ENCODE measurements around the gene INPP4B. TPM values are rescaled to one million over a fixed set of nuclear protein-coding genes. Genes with fewer than 3 reads are reported as not detected.
A peak's percentile ranks its signal among the peaks of the same experiment; 100 is the strongest.

The INPP4B gene
- total RNA-seq, 1 donor from 2014 or later: 16.8 TPM

GRCh38 chr4:142354041-142354440, 492.1 kb downstream of the INPP4B start:
- intact Hi-C loops (cut with micrococcal nuclease): loop anchor here (2.0 to 5.0 kb wide), 2 partner anchors 463 to 493 kb away; partner anchors contain the start of gene INPP4B
- Mint-ChIP-seq H3K4me1 (ENCODE audit: low read depth) (peaks cover 79% of the 10 kb centered on the region), H3K4me3 (peak overlapping the region; percentile 41), H3K36me3 (ENCODE audit: low read depth) (peaks cover 4% of the 10 kb centered on the region), H3K9me3 (no peaks in the 10 kb centered on the region), H3K27ac (peak overlapping the region; percentile 80), H3K27me3 (ENCODE audit: insufficient read depth) (no peaks in the 10 kb centered on the region)
- no peak for DNase-seq (ENCODE audit: low spot score)

GRCh38 chr4:142353149-142353738, 492.9 kb downstream of the INPP4B start:
- H3K27me3 Mint-ChIP-seq (ENCODE audit: insufficient read depth): no peaks in the 10 kb centered on the region
- no peak overlapping the region for H3K27ac Mint-ChIP-seq
- intact Hi-C loops (cut with micrococcal nuclease): loop anchor here (1.0 to 5.0 kb wide), 8 partner anchors 24 to 464 kb away; no protein-coding TSS in a partner anchor
- H3K36me3 Mint-ChIP-seq (ENCODE audit: low read depth): peaks cover 4% of the 10 kb centered on the region
- no peaks in the 10 kb centered on the region for H3K9me3 Mint-ChIP-seq
- no peak for DNase-seq (ENCODE audit: low spot score)
- H3K4me3 Mint-ChIP-seq: peak overlapping the region; percentile 42
- H3K4me1 Mint-ChIP-seq (ENCODE audit: low read depth): peaks cover 78% of the 10 kb centered on the region

GRCh38 chr4:142352712-142353111, 493.4 kb downstream of the INPP4B start:
- no peak for DNase-seq (ENCODE audit: low spot score)
- Mint-ChIP-seq H3K27ac (no peak overlapping the region), H3K4me1 (ENCODE audit: low read depth) (peaks cover 81% of the 10 kb centered on the region), H3K9me3 (no peaks in the 10 kb centered on the region), H3K36me3 (ENCODE audit: low read depth) (peaks cover 4% of the 10 kb centered on the region), H3K4me3 (peak overlapping the region; percentile 42), H3K27me3 (ENCODE audit: insufficient read depth) (no peaks in the 10 kb centered on the region)
- intact Hi-C loops (cut with micrococcal nuclease): loop anchor here (1.0 to 5.0 kb wide), 8 partner anchors 25 to 465 kb away; no protein-coding TSS in a partner anchor

GRCh38 chr4:142351958-142352357, 494.1 kb downstream of the INPP4B start:
- H3K36me3 Mint-ChIP-seq (ENCODE audit: low read depth): peaks cover 4% of the 10 kb centered on the region
- peak overlapping the region; percentile 67 for H3K4me3 Mint-ChIP-seq
- H3K9me3 Mint-ChIP-seq: no peaks in the 10 kb centered on the region
- intact Hi-C loops (cut with micrococcal nuclease): loop anchor here (2.0 to 5.0 kb wide), 2 partner anchors 225 to 465 kb away; no protein-coding TSS in a partner anchor
- peaks cover 86% of the 10 kb centered on the region for H3K4me1 Mint-ChIP-seq (ENCODE audit: low read depth)
- no peaks in the 10 kb centered on the region for H3K27me3 Mint-ChIP-seq (ENCODE audit: insufficient read depth)
- peak overlapping the region; percentile 54 for H3K27ac Mint-ChIP-seq
- no peak for DNase-seq (ENCODE audit: low spot score)

GRCh38 chr4:142350871-142351270, 495.2 kb downstream of the INPP4B start:
- Mint-ChIP-seq H3K27ac (no peak overlapping the region), H3K4me3 (no peak overlapping the region), H3K4me1 (ENCODE audit: low read depth) (peaks cover 85% of the 10 kb centered on the region), H3K9me3 (no peaks in the 10 kb centered on the region), H3K36me3 (ENCODE audit: low read depth) (peaks cover 4% of the 10 kb centered on the region), H3K27me3 (ENCODE audit: insufficient read depth) (no peaks in the 10 kb centered on the region)
- intact Hi-C loops (cut with micrococcal nuclease): loop anchor here (5.0 kb wide), 1 partner anchor 466 kb away; no protein-coding TSS in a partner anchor
- no peak for DNase-seq (ENCODE audit: low spot score)

- DNase-seq (ENCODE audit: low spot score): no peak
- peaks cover 2% of the 10 kb centered on the region for H3K36me3 Mint-ChIP-seq (ENCODE audit: low read depth)
- no peak overlapping the region for H3K27ac Mint-ChIP-seq
- H3K9me3 Mint-ChIP-seq: no peaks in the 10 kb centered on the region
- intact Hi-C loops (cut with micrococcal nuclease): no loop called here
- H3K4me1 Mint-ChIP-seq (ENCODE audit: low read depth): peaks cover 70% of the 10 kb centered on the region
- no peak overlapping the region for H3K4me3 Mint-ChIP-seq
- H3K27me3 Mint-ChIP-seq (ENCODE audit: insufficient read depth): no peaks in the 10 kb centered on the region
Observed at GRCh38 chr4:142348613-142349021, 497.5 kb downstream of the INPP4B start.

- no peaks in the 10 kb centered on the region for H3K9me3 Mint-ChIP-seq
- H3K4me1 Mint-ChIP-seq (ENCODE audit: low read depth): peaks cover 56% of the 10 kb centered on the region
- no peak overlapping the region for H3K27ac Mint-ChIP-seq
- no peaks in the 10 kb centered on the region for H3K27me3 Mint-ChIP-seq (ENCODE audit: insufficient read depth)
- no peak for DNase-seq (ENCODE audit: low spot score)
- H3K36me3 Mint-ChIP-seq (ENCODE audit: low read depth): peaks cover 2% of the 10 kb centered on the region
- H3K4me3 Mint-ChIP-seq: no peak overlapping the region
- intact Hi-C loops (cut with micrococcal nuclease): no loop called here
Observed at GRCh38 chr4:142347241-142347640, 498.9 kb downstream of the INPP4B start.

GRCh38 chr4:142345924-142346323, 500.2 kb downstream of the INPP4B start:
- H3K36me3 Mint-ChIP-seq (ENCODE audit: low read depth): peaks cover 2% of the 10 kb centered on the region
- H3K4me3 Mint-ChIP-seq: no peak overlapping the region
- H3K27me3 Mint-ChIP-seq (ENCODE audit: insufficient read depth): no peaks in the 10 kb centered on the region
- DNase-seq (ENCODE audit: low spot score): no peak
- H3K4me1 Mint-ChIP-seq (ENCODE audit: low read depth): peaks cover 43% of the 10 kb centered on the region
- intact Hi-C loops (cut with micrococcal nuclease): no loop called here
- H3K9me3 Mint-ChIP-seq: no peaks in the 10 kb centered on the region
- H3K27ac Mint-ChIP-seq: no peak overlapping the region

GRCh38 chr4:142341268-142341667, 504.8 kb downstream of the INPP4B start:
- Mint-ChIP-seq H3K27me3 (ENCODE audit: insufficient read depth) (no peaks in the 10 kb centered on the region), H3K27ac (no peak overlapping the region), H3K36me3 (ENCODE audit: low read depth) (peaks cover 2% of the 10 kb centered on the region), H3K9me3 (no peaks in the 10 kb centered on the region), H3K4me3 (no peak overlapping the region), H3K4me1 (ENCODE audit: low read depth) (peaks cover 12% of the 10 kb centered on the region)
- no peak for DNase-seq (ENCODE audit: low spot score)
- intact Hi-C loops (cut with micrococcal nuclease): no loop called here

- Mint-ChIP-seq H3K4me3 (no peak overlapping the region), H3K36me3 (ENCODE audit: low read depth) (peaks cover 1% of the 10 kb centered on the region), H3K9me3 (no peaks in the 10 kb centered on the region), H3K27me3 (ENCODE audit: insufficient read depth) (no peaks in the 10 kb centered on the region), H3K27ac (no peak overlapping the region), H3K4me1 (ENCODE audit: low read depth) (no peaks in the 10 kb centered on the region)
- intact Hi-C loops (cut with micrococcal nuclease): no loop called here
- DNase-seq (ENCODE audit: low spot score): no peak
Observed at GRCh38 chr4:142339053-142339452, 507.0 kb downstream of the INPP4B start.

- H3K4me1 Mint-ChIP-seq (ENCODE audit: low read depth): no peaks in the 10 kb centered on the region
- no peak overlapping the region for H3K27ac Mint-ChIP-seq
- intact Hi-C loops (cut with micrococcal nuclease): no loop called here
- peaks cover 1% of the 10 kb centered on the region for H3K36me3 Mint-ChIP-seq (ENCODE audit: low read depth)
- no peaks in the 10 kb centered on the region for H3K9me3 Mint-ChIP-seq
- no peaks in the 10 kb centered on the region for H3K27me3 Mint-ChIP-seq (ENCODE audit: insufficient read depth)
- no peak overlapping the region for H3K4me3 Mint-ChIP-seq
- no peak for DNase-seq (ENCODE audit: low spot score)
Observed at GRCh38 chr4:142336251-142336934, 509.7 kb downstream of the INPP4B start.

GRCh38 chr4:142334931-142335330, 511.2 kb downstream of the INPP4B start:
- intact Hi-C loops (cut with micrococcal nuclease): no loop called here
- H3K4me1 Mint-ChIP-seq (ENCODE audit: low read depth): no peaks in the 10 kb centered on the region
- no peaks in the 10 kb centered on the region for H3K27me3 Mint-ChIP-seq (ENCODE audit: insufficient read depth)
- H3K36me3 Mint-ChIP-seq (ENCODE audit: low read depth): peaks cover 1% of the 10 kb centered on the region
- H3K4me3 Mint-ChIP-seq: no peak overlapping the region
- H3K27ac Mint-ChIP-seq: no peak overlapping the region
- no peaks in the 10 kb centered on the region for H3K9me3 Mint-ChIP-seq
- DNase-seq (ENCODE audit: low spot score): no peak

- no peak overlapping the region for H3K4me3 Mint-ChIP-seq
- intact Hi-C loops (cut with micrococcal nuclease): no loop called here
- no peak overlapping the region for H3K27ac Mint-ChIP-seq
- DNase-seq (ENCODE audit: low spot score): no peak
- peaks cover 1% of the 10 kb centered on the region for H3K36me3 Mint-ChIP-seq (ENCODE audit: low read depth)
- no peaks in the 10 kb centered on the region for H3K27me3 Mint-ChIP-seq (ENCODE audit: insufficient read depth)
- H3K9me3 Mint-ChIP-seq: no peaks in the 10 kb centered on the region
- H3K4me1 Mint-ChIP-seq (ENCODE audit: low read depth): no peaks in the 10 kb centered on the region
Observed at GRCh38 chr4:142331646-142332045, 514.5 kb downstream of the INPP4B start.
